DMS79 treated with DMSO at 0.1 percent for 48 hours (cell line): ENCODE results near the gene FGF12.

Experiments used
- DNase-seq: peaks from one replicate; lab custom pipeline; 2025; lab: John Stamatoyannopoulos, UW

Gene FGF12

DNA sequence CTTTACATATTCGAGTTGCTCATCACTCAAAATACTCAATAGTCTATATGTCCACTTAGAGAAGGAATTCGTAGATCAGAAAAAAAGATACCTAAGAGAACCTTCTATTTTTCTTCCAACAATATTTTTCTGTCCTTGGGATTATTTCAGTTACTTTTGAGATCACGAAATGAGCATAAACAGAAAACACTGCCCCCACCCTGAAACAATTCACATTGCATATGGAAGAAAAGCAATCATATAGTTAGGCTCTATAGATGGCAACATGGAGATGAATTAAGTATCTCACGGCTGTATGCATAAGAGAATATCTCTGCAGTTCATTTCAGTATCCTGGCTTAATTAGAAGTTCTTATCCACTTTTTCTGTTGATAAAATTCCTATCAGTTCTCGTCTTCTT lies 391.1 kb downstream of the FGF12 start:
- no peak for DNase-seq

GRCh38 chr3:192332386-192333291 lies 394.7 kb downstream of the FGF12 start:
- DNase-seq, result no peak

GRCh38 chr3:192331749-192332385 lies 395.5 kb downstream of the FGF12 start:
- no peak for DNase-seq

- no peak for DNase-seq
Measured at GRCh38 chr3:192326656-192327055, 400.7 kb downstream of the FGF12 start.

DNA sequence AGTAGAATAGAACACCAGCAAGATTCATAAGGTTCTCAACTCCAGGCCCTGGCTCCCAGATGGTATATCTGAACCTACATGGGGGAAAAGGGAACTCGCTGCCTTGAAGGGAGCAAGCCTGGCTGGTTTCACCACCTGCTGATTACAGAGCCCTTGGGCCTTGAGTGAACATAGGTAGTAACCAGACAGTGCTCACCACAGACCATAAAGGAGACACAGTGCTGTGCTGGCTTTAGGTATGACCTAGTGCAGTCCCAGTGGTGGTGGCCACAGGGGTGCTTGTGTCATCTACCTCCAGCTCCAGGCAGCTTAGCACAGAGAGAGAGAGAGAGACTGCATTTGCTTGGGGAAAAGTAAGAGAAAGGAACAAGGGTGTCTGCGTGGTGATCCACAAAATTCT lies 409.8 kb downstream of the FGF12 start:
- DNase-seq, result no peak

- DNase-seq, result no peak
Measured at GRCh38 chr3:192313605-192314004, 413.7 kb downstream of the FGF12 start.

DNA sequence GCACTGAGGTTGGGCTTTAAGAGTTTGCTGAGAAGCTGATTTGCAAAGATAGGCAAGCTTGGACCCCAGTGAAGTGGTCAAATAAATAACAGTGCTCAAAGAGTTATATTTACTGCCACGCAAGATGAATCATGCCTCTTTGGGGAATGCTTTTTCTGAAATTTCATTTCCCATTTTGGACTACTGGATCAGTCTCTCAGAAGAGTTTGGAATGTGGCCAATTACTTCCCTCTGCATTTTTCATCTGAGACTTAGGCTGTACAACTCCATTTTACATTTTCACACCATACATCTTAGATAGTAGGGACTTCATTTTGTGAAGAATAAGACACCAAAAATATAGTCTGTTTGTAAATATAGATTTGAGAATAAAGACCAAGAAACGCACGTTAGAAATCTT lies 419.7 kb downstream of the FGF12 start:
- DNase-seq, result no peak

DNA sequence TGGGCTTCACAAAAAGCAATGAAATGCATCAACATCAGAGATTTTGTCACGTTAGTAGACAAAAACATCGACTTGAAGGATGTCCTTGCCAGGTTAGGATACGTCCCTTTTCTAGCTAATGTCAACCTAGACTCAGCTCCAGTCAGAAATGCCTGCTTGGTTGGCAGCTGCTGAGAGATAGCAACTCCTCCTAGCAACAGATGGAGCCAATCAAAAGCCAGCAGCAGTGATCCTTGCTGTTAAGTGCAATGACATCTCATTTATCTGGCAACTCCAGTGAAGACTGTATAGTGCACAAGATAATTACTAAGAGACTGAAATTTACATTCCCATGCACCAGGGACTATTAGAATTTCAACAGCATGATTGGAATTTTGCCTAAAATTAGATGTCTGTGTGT lies 424.1 kb downstream of the FGF12 start:
- DNase-seq, result no peak

- DNase-seq, result no peak
Measured at GRCh38 chr3:192302721-192303120, 424.6 kb downstream of the FGF12 start.

DNA sequence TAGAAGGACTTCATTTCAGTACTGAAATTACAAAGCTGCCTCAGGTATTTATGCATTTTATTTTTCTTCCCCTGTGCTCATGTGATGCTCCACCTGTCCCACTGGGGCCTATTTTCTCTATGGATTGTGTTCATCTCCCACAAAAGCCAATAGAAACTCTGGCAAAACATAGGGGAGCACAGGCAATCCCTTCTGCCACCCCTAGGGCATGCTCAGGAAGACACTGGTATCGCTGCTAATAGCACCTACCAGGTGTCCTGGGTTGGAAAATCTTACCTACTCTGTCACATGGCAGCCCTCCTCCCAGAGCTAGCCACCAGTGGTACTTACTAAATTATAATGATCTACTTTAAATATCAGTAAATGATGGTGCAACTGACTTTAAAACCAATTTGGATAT lies 427.4 kb downstream of the FGF12 start:
- no peak for DNase-seq

DNA sequence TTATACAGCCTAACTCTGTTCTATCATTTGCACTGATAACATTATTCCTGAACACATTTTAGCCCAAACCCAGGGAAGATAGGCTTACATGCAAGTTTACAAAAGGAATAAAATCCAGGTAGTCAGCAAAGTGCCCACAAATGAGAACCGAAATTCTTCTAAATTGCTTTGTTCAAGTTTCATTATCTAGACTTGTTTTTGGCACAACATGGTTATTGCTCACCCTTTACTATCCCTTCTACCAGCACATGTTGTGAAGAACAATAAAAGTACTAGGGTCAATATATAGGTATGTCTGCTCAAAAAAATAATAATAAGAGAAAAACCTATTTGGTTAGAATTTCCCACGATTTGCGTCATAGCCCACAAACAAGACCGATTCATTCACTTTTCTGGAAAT lies 430.5 kb downstream of the FGF12 start:
- DNase-seq, result no peak

DNA sequence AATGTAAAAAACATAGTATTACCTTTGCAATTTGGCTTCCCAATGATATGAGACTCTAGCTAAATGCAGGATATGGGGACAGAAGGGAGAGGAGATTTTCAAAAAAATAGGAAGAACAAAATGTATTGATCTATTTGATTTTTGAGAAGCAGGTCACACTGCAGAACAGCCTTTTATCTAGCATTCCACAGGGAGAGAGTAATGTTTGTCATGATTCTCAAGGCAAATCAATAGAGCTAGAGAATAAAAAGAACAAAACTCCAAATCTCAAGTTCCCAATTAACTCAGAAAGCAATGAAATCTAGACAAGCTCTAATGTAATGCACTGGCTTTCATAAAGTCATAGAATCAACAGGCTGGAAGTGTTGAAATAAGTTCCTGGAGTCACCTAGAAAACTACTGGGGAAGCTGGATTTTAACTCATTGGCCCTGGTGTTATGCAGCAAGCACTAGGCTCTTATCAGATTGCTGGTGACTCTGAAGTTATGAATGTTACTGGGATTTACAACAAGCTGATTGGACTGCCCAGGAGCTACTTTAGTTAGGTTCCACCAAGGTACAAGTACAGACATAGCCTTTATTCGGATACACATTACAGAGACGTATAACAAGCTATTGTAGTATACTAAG lies 442.8 kb downstream of the FGF12 start:
- no peak for DNase-seq

GRCh38 chr3:192281207-192281880 lies 446.0 kb downstream of the FGF12 start:
- no peak for DNase-seq

DNA sequence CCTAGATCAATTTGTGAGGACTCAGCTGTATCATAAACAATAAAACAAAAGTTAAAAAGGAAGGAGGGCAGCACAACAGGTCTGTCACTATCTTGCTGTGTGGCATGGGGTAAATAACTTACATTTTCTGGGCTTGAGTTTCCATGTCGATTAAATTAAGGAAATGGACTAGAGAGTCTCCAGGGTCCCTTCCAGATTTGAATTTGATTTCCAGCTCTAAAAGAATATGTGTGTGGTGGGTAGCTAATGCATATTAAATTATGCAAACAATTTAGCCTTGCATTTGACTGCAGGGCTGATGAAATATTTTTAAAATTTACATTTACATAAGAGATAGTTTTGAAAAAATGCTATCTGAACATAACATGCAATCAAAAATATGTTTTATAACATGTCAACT lies 447.7 kb downstream of the FGF12 start:
- DNase-seq, result no peak

DNA sequence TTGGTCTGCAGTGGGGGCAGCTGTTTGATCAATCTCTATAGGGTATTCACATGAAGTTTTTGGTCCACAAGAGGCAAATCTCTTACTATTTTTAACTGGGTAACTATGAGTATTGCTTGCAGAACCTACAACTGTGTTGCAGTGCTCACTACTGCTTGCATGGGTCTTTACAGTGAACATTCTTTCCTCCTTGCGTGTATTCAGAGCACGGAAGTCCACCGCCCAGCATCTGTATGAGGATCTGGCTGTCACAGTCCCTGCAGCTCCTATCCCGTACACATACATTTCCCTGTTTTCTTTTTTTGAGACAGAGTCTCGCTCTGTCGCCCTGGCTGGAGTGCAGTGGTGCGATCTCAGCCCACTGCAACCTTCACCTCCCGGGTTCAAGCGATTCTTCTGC lies 449.9 kb downstream of the FGF12 start:
- DNase-seq, result no peak

- no peak for DNase-seq
Measured at GRCh38 chr3:192275741-192276355, 451.5 kb downstream of the FGF12 start.

- no peak for DNase-seq
Measured at GRCh38 chr3:192273697-192274010, 453.7 kb downstream of the FGF12 start.

DNA sequence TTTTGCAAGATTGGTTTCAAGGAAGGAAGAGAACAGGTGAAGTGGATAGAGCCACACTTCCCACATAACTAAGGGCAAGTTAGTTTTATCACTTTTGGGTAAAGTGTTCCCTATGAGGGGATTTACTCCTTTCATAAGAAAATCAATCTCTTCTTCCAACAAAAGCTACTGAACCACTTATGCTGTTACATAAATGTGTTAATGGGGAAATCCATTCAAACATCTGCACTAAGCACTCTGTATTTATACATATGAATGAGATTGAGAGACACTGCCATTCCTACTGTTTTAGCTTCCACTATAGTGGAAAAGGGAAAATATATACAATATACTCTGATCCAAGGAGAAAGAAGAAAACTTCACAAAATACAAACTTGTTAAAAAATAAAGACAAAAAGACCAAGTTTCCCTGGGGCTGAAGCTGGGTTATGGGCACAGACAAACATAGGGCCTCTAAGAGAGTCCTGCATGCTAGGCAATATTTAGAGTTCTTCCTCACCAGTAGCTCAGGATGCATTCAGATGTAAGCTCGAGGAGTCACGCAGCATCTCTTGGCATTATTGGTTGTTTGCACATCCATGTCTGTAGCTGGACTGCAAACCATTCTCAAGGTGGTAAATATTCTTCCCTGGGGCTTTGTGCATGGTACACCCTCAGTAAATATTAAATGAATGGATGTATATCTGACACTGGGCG lies 454.2 kb downstream of the FGF12 start:
- no peak for DNase-seq

DNA sequence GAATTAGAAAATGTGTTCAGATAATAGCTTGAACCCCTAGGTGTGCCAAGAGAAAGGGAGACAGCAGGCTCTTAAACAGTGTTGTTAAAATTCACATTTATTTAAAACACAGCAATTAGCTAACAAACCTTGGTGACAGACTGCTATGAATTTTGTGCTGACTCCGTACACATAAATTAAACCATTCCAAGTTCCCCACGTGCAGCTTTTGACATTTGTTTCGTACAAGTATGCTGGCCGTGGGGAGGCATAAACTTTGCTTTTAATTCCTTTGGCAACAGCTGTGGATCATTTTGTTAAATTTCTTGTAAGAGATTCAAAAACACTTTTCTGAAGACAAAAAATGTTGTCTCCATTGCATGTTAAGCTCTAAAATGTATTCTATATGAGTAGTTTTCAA lies 465.3 kb downstream of the FGF12 start:
- no peak for DNase-seq

DNA sequence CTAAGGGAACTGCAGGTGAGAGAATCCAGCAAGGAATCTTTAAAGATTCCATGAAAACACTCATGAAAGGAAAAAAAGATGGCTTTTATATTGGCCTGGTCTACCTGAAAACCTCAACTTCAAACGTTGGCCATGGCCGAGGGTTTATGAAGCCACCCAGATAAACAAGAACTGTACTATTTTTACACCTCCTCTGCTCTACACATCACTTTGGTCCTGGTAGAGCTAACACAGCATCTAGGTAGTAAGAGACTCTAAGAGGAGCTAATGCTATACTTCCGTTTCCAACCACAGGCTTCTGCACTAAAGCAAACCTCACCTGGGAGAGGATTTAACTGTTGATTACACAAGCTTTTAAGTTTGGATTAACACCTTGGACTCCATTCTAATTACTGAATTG lies 466.2 kb downstream of the FGF12 start:
- no peak for DNase-seq

DNA sequence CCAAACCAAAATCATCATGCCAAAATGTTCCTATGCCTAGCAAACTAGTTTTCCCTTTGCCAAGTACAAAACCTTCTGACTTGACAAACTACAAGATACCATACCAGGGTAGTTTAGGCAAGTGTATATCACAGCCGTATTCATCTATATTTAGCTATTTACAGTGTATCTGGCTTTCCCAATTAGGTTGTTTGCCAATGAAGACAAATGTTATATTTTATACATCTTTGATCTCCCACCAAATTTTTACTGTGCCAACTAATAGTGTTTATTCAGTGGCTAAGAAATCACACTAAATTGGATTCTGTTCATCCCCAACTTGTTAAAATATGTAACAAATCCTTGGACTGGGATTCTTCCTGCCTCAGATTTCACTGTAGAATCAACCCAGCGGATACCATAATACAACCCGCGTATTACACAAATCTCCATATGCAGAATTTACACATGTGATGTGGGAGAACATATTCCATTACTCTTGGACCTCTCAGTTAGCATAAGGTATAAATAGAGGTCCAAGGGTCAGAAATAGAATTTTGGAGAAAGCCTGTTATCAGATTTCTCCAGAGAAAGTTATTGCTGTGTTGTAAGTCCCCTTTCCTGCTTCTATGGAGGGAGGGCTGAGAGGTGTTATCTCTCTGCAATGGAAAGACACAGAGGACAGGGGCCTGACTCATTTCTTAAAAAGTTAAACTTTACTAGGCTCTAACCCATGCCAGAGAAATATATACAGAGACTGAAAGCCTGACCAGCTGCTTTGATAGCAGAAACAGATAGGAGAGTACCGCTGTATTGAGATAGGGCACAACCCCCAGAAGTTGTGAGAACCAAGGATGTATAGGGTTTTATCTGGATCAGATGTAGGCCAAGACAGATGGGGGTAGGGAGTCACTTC lies 467.0 kb downstream of the FGF12 start:
- DNase-seq, result no peak
